ENCODE data around the gene AQP12A. TPM values are rescaled to one million over a fixed set of nuclear protein-coding genes. Genes with fewer than 3 reads are reported as not detected.

The AQP12A gene
- total RNA-seq, 1 donor from 2014 or later: not detected

GRCh38 chr2:240742602-240743095 is 51.0 kb downstream of the AQP12A start:
- no peak for TF ChIP-seq CTCF (conservative IDR thresholded peaks at IDR 0.05)
- Mint-ChIP-seq H3K4me1 (no peaks in the 10 kb centered on the region), H3K27me3 (ENCODE audit: low read depth) (no peaks in the 10 kb centered on the region), H3K27ac (ENCODE audit: unreplicated experiment) (no peak overlapping the region), H3K36me3 (ENCODE audit: low read depth) (no peaks in the 10 kb centered on the region), H3K4me3 (no peak overlapping the region), H3K9me3 (no peaks in the 10 kb centered on the region)
- no peak for DNase-seq (ENCODE audit: low read depth, low spot score)

DNA sequence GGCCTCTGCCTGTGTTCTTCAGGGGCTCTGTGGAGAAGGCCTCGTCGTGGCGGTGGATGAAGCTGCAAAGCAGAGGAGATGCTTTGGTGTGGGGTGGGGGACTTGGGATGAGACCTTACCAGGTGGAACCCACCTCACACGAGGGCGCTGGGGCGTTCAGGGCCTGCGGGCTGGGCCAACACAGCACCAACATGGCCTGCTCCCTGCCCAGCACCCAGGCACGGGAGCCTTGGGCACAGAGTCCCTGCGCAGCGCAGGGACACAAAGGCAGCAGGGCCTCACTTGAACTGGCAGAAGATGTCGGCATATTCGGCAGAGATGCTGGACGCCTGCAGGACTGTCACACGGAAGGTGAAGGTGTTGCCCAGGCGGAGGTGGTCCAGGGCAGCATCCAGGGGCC is 53.8 kb downstream of the AQP12A start:
- Mint-ChIP-seq H3K27me3 (ENCODE audit: low read depth) (no peaks in the 10 kb centered on the region), H3K4me1 (no peaks in the 10 kb centered on the region), H3K4me3 (no peak overlapping the region), H3K27ac (ENCODE audit: unreplicated experiment) (peak overlapping the region; percentile 84), H3K9me3 (no peaks in the 10 kb centered on the region), H3K36me3 (ENCODE audit: low read depth) (no peaks in the 10 kb centered on the region)
- DNase-seq (ENCODE audit: low read depth, low spot score): no peak
- TF ChIP-seq CTCF (conservative IDR thresholded peaks at IDR 0.05): no peak

DNA sequence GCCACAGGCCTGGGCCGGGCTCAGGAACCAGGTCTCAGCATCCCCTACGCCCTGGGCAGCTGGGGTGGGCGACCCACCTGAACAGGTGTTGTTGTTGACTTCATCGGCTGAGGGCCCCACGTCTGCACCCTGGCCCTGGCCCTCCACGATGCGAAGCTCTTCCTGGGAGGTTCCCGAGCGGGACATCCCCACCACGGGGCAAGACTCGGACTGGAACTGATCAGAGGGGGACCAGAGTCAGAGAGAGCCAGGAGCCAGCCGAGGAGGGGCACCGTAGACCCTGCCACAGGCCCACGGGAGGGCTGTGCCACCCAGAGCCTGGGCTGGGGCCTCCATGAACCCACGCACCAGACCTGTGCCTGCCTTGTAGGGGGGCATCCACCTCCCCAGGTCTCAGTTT is 54.3 kb downstream of the AQP12A start:
- no peak for DNase-seq (ENCODE audit: low read depth, low spot score)
- H3K9me3 Mint-ChIP-seq: no peaks in the 10 kb centered on the region
- H3K4me3 Mint-ChIP-seq: no peak overlapping the region
- H3K4me1 Mint-ChIP-seq: no peaks in the 10 kb centered on the region
- no peak for TF ChIP-seq CTCF (conservative IDR thresholded peaks at IDR 0.05)
- H3K36me3 Mint-ChIP-seq (ENCODE audit: low read depth): no peaks in the 10 kb centered on the region
- H3K27me3 Mint-ChIP-seq (ENCODE audit: low read depth): no peaks in the 10 kb centered on the region
- no peak overlapping the region for H3K27ac Mint-ChIP-seq (ENCODE audit: unreplicated experiment)

DNA sequence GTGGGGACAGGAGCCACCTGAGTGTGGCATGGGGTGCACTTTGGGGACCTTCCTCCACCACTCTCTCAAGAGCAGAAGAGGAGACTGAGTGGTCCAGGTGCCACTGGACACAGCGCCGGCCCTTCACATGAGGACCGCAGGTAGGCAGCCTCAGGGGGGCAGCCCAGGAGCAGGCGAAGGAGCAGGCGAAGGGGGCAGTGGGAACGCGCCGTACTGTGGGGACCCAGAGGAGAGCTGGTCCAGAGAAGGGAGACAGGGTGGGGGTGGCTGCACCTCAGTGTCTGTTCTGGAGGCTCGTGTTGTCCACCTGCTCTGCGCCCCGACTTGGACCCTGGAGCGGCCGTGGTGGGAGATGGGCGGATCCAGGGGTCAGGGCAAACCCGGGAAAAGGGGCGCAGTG is 55.0 kb downstream of the AQP12A start:
- Mint-ChIP-seq H3K4me3 (no peak overlapping the region), H3K27ac (ENCODE audit: unreplicated experiment) (no peak overlapping the region), H3K36me3 (ENCODE audit: low read depth) (no peaks in the 10 kb centered on the region)

DNA sequence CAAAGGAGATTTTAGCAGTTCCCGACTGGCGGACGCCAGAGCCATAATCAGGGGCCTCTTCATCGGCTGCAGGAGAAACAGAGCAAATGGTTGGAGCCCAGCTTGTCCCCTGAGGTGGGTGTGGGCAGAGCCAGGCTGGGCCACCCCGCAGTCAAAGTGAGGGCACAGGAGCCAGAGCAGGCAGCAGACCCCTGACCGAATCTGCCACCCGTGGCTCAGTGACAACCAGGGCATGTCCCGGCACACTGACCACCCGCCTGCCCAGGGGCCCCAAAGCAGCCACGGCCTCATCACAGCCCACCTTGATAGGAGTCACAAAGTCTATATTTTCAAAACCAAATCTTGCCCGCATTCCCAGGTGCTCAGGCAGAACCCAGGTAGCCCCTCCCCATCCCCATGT is 55.6 kb downstream of the AQP12A start:
- TF ChIP-seq CTCF (conservative IDR thresholded peaks at IDR 0.05): no peak
- no peak overlapping the region for H3K27ac Mint-ChIP-seq (ENCODE audit: unreplicated experiment)

More for the DNA sequence above, 55.0 kb downstream of the AQP12A start:
- no peaks in the 10 kb centered on the region for H3K9me3 Mint-ChIP-seq
- DNase-seq (ENCODE audit: low read depth, low spot score): no peak
- no peaks in the 10 kb centered on the region for H3K4me1 Mint-ChIP-seq
- no peak for TF ChIP-seq CTCF (conservative IDR thresholded peaks at IDR 0.05)
- H3K27me3 Mint-ChIP-seq (ENCODE audit: low read depth): no peaks in the 10 kb centered on the region

More for the DNA sequence above, 55.6 kb downstream of the AQP12A start:
- no peaks in the 10 kb centered on the region for H3K9me3 Mint-ChIP-seq
- H3K36me3 Mint-ChIP-seq (ENCODE audit: low read depth): no peaks in the 10 kb centered on the region
- no peak for DNase-seq (ENCODE audit: low read depth, low spot score)
- H3K4me1 Mint-ChIP-seq: no peaks in the 10 kb centered on the region
- H3K4me3 Mint-ChIP-seq: no peak overlapping the region
- H3K27me3 Mint-ChIP-seq (ENCODE audit: low read depth): no peaks in the 10 kb centered on the region

Other genes starting within 250 kb of the AQP12A start
- 13.0 and 15.9 TPM in 2 replicates for gene ANKMY1, start 133.9 kb upstream of the AQP12A start, total RNA-seq
- gene DUSP28, start 131.5 kb upstream of the AQP12A start, total RNA-seq: 5.0 and 6.1 TPM in 2 replicates
- 36.1 and 37.1 TPM in 2 replicates for gene RNPEPL1, start 123.4 kb upstream of the AQP12A start, total RNA-seq
- 57.7 and 62.7 TPM in 2 replicates for gene CAPN10, start 105.1 kb upstream of the AQP12A start, total RNA-seq
- 1.7 and 2.0 TPM in 2 replicates for gene GPR35, start 66.4 kb upstream of the AQP12A start, total RNA-seq
- gene AQP12B, start 9.0 kb upstream of the AQP12A start, total RNA-seq: not detected in 2 replicates
- gene KIF1A, start 128.4 kb downstream of the AQP12A start, total RNA-seq: 90.9 and 91.3 TPM in 2 replicates
- gene AGXT, start 177.0 kb downstream of the AQP12A start, total RNA-seq: not detected in 2 replicates
- gene MAB21L4, start 204.3 kb downstream of the AQP12A start, total RNA-seq: not detected in 2 replicates
- not detected in 2 replicates for gene CROCC2, start 214.5 kb downstream of the AQP12A start, total RNA-seq

Data from neural crest cell (in vitro differentiated cells).